Measurements from ENCODE around the gene CARS2. TPM values are rescaled to one million over a fixed set of nuclear protein-coding genes. Genes with fewer than 3 reads are reported as not detected.
"Not testable (repeated sequence)": the region's sequence is repeated elsewhere in the genome, so short reads cannot be mapped to it uniquely, and the experiment has no call there.

The CARS2 gene
- total RNA-seq, 2 experiments from 2014 or later = 51.8 to 53.5 TPM

- DNase-seq = peak; percentile 43
- H3K4me1 Mint-ChIP-seq = peaks cover 23% of the 10 kb centered on the region
- no peaks in the 10 kb centered on the region for H3K27me3 Mint-ChIP-seq
- ChIA-PET POLR2A (no interaction called here), CTCF (interaction anchor here (2.5 kb wide), 1 partner anchor 18 kb away, joined by 13 read pairs; no protein-coding TSS in a partner anchor)
- H3K9me3 Mint-ChIP-seq = peaks cover 7% of the 10 kb centered on the region
- H3K4me3 Mint-ChIP-seq = peak overlapping the region; percentile 41
- peak overlapping the region; percentile 46 for H3K27ac Mint-ChIP-seq
- H3K36me3 Mint-ChIP-seq (ENCODE audit: low read depth) = peaks cover 7% of the 10 kb centered on the region
Measured at GRCh38 chr13:110610955-110611595, 94.8 kb downstream of the CARS2 start.

GRCh38 chr13:110607675-110608224, 98.2 kb downstream of the CARS2 start:
- Mint-ChIP-seq H3K4me3 (no peak overlapping the region), H3K4me1 (peaks cover 21% of the 10 kb centered on the region), H3K27me3 (peaks cover 3% of the 10 kb centered on the region), H3K36me3 (ENCODE audit: low read depth) (no peaks in the 10 kb centered on the region), H3K27ac (no peak overlapping the region), H3K9me3 (peaks cover 2% of the 10 kb centered on the region)
- ChIA-PET POLR2A (no interaction called here), CTCF (no interaction called here)
- DNase-seq = no peak

- peaks cover 15% of the 10 kb centered on the region for H3K4me1 Mint-ChIP-seq
- H3K36me3 Mint-ChIP-seq (ENCODE audit: low read depth); H3K9me3 Mint-ChIP-seq; H3K4me3 Mint-ChIP-seq; CTCF ChIA-PET; H3K27ac Mint-ChIP-seq; DNase-seq; POLR2A ChIA-PET; H3K27me3 Mint-ChIP-seq: not testable (repeated sequence)
Measured at GRCh38 chr13:110606281-110606680, 99.6 kb downstream of the CARS2 start.

- ChIA-PET CTCF (no interaction called here), POLR2A (no interaction called here)
- peaks cover 2% of the 10 kb centered on the region for H3K9me3 Mint-ChIP-seq
- peaks cover 8% of the 10 kb centered on the region for H3K27me3 Mint-ChIP-seq
- H3K36me3 Mint-ChIP-seq (ENCODE audit: low read depth) = no peaks in the 10 kb centered on the region
- DNase-seq = no peak
- peaks cover 4% of the 10 kb centered on the region for H3K4me1 Mint-ChIP-seq
- H3K27ac Mint-ChIP-seq = no peak overlapping the region
- H3K4me3 Mint-ChIP-seq = no peak overlapping the region
Measured at GRCh38 chr13:110605132-110605531, 100.8 kb downstream of the CARS2 start.

GRCh38 chr13:110600980-110601379, 104.9 kb downstream of the CARS2 start:
- H3K27ac Mint-ChIP-seq = no peak overlapping the region
- CTCF ChIA-PET = interaction anchor here (1.1 kb wide), 2 partner anchors 145 to 218 kb away, joined by 3 read pairs; no protein-coding TSS in a partner anchor
- POLR2A ChIA-PET = no interaction called here
- no peak overlapping the region for H3K4me3 Mint-ChIP-seq
- H3K4me1 Mint-ChIP-seq = no peaks in the 10 kb centered on the region
- DNase-seq = no peak
- H3K36me3 Mint-ChIP-seq (ENCODE audit: low read depth) = no peaks in the 10 kb centered on the region
- H3K27me3 Mint-ChIP-seq = peaks cover 8% of the 10 kb centered on the region
- no peaks in the 10 kb centered on the region for H3K9me3 Mint-ChIP-seq

GRCh38 chr13:110600261-110600819, 105.6 kb downstream of the CARS2 start:
- POLR2A ChIA-PET = no interaction called here
- H3K27ac Mint-ChIP-seq = no peak overlapping the region
- no peak overlapping the region for H3K4me3 Mint-ChIP-seq
- CTCF ChIA-PET = interaction anchor here (1.1 kb wide), 2 partner anchors 145 to 219 kb away, joined by 3 read pairs; no protein-coding TSS in a partner anchor
- H3K9me3 Mint-ChIP-seq = no peaks in the 10 kb centered on the region
- peaks cover 8% of the 10 kb centered on the region for H3K27me3 Mint-ChIP-seq
- H3K4me1 Mint-ChIP-seq = no peaks in the 10 kb centered on the region
- no peak for DNase-seq
- no peaks in the 10 kb centered on the region for H3K36me3 Mint-ChIP-seq (ENCODE audit: low read depth)

- Mint-ChIP-seq H3K4me3 (no peak overlapping the region), H3K4me1 (no peaks in the 10 kb centered on the region), H3K27ac (no peak overlapping the region), H3K36me3 (ENCODE audit: low read depth) (no peaks in the 10 kb centered on the region), H3K9me3 (no peaks in the 10 kb centered on the region), H3K27me3 (peaks cover 6% of the 10 kb centered on the region)
- POLR2A ChIA-PET = no interaction called here
- CTCF ChIA-PET = interaction anchor here (1.5 to 1.7 kb wide), 2 partner anchors 13 to 141 kb away, joined by 3 to 8 read pairs; no protein-coding TSS in a partner anchor
- DNase-seq = no peak
Measured at GRCh38 chr13:110597041-110597689, 108.8 kb downstream of the CARS2 start.

GRCh38 chr13:110593430-110594130, 112.3 kb downstream of the CARS2 start:
- Mint-ChIP-seq H3K4me1 (no peaks in the 10 kb centered on the region), H3K27me3 (peaks cover 7% of the 10 kb centered on the region), H3K36me3 (ENCODE audit: low read depth) (no peaks in the 10 kb centered on the region), H3K4me3 (no peak overlapping the region), H3K27ac (no peak overlapping the region), H3K9me3 (no peaks in the 10 kb centered on the region)
- DNase-seq = no peak
- CTCF ChIA-PET = interaction anchor here (0.7 to 2.0 kb wide), 18 partner anchors 11 to 556 kb away, joined by 3 to 14 read pairs (median 4); partner anchors contain the start of gene NAXD
- POLR2A ChIA-PET = interaction anchor here (1.1 kb wide), 1 partner anchor 321 kb away, joined by 4 read pairs; no protein-coding TSS in a partner anchor

- no peaks in the 10 kb centered on the region for H3K4me1 Mint-ChIP-seq
- peaks cover 12% of the 10 kb centered on the region for H3K27me3 Mint-ChIP-seq
- ChIA-PET POLR2A (no interaction called here), CTCF (interaction anchor here (0.7 to 2.0 kb wide), 4 partner anchors 50 to 225 kb away, joined by 3 to 14 read pairs (median 4); no protein-coding TSS in a partner anchor)
- H3K4me3 Mint-ChIP-seq = no peak overlapping the region
- no peaks in the 10 kb centered on the region for H3K36me3 Mint-ChIP-seq (ENCODE audit: low read depth)
- no peaks in the 10 kb centered on the region for H3K9me3 Mint-ChIP-seq
- H3K27ac Mint-ChIP-seq = no peak overlapping the region
- no peak for DNase-seq
Measured at GRCh38 chr13:110592665-110593064, 113.3 kb downstream of the CARS2 start.

Other genes starting within 250 kb of the CARS2 start
- 1 to 10 TPM; 6.9 to 7.2 TPM for gene RAB20, start 144.4 kb downstream of the CARS2 start, total RNA-seq
- 10 to 100 TPM; 29.6 to 30.8 TPM for gene NAXD, start 90.6 kb downstream of the CARS2 start, total RNA-seq
- 10 to 100 TPM; 23.0 to 23.7 TPM for gene ING1, start 7.6 kb upstream of the CARS2 start, total RNA-seq
- gene ANKRD10, start 209.0 kb upstream of the CARS2 start, total RNA-seq = 100 to 1,000 TPM; 127 to 129 TPM